Uterus (tissue), 4 donors: ENCODE results near the gene ZFPM1. TPM values are rescaled to one million over a fixed set of nuclear protein-coding genes. Genes with fewer than 3 reads are reported as not detected.

ENCODE experiments used
- DNase-seq, 2 donors: peaks; one replicate each; pipeline ENCODE4 v3.0.0-alpha.2; 2019 to 2020
- H3K27ac ChIP-seq, 2 donors: fragments of 200-600 bp; sonication (generic); 1 replicate in 1 of 2; 2 replicates in 1 of 2; pipeline ENCODE4 v1.5.1; 2016 to 2018
- H3K27me3 ChIP-seq, 2 donors: fragments of 200-600 bp; sonication (generic); one replicate each; pipeline ENCODE4 v1.5.1; 2018 to 2019; ENCODE audit warnings: control low read depth in 1 of 2
- H3K36me3 ChIP-seq, 2 donors: fragments of 200-600 bp; sonication (generic); one replicate each; pipeline ENCODE4 v1.5.1; 2019; ENCODE audit warnings: control low read depth in 1 of 2
- H3K4me1 ChIP-seq, 2 donors: fragments of 200-600 bp; sonication (generic); one replicate each; pipeline ENCODE4 v1.5.1; 2018 to 2019; ENCODE audit warnings: control low read depth in 1 of 2
- H3K4me3 ChIP-seq, 2 donors: fragments of 200-600 bp; sonication (generic); 1 replicate in 1 of 2; 2 replicates in 1 of 2; pipeline ENCODE4 v1.5.1; 2018 to 2019; ENCODE audit warnings: mild to moderate bottlenecking in 1 of 2
- H3K9me3 ChIP-seq, 2 donors: fragments of 200-600 bp; sonication (generic); one replicate each; pipeline ENCODE4 v1.5.1; 2019; ENCODE audit warnings: control low read depth in 1 of 2
- POLR2A ChIP-seq, 2 donors: fragments of 450-650 bp; IDR thresholded peaks; one replicate each; pipeline ENCODE4 v1.6.1; 2016; ENCODE audit warnings: antibody characterized with exemption in 2 of 2, mild to moderate bottlenecking in 1 of 2, moderate library complexity in 1 of 2
- intact Hi-C: fragments of 100-400 bp; cut with DNase I; formaldehyde crosslinking; loops from one replicate; pipeline ENCODE4 v1.15.1; 2023; ENCODE audit warnings: low total_unique reads
- total RNA-seq, 4 donors: library from RNA; depleted of rRNA in 3 of 4; stranded (reverse); fragments of >200 nt in 3 of 4; gene quantifications; one replicate each; pipeline versions ENCODE4 v1.1.0 to v1.2.4, GENCODE V29; 2014 to 2023
- TF ChIP-seq, protein P1 (sequence below), 4 experiments: fragments of 200-600 bp in 2 of 4; fragments of 450-650 bp in 2 of 4; sonication (generic) in 2 of 4; IDR thresholded peaks; one replicate each; pipeline ENCODE4 v1.5.1; 2016 to 2019; ENCODE audit warnings: antibody characterized with exemption in 4 of 4, mild to moderate bottlenecking in 2 of 4, moderate library complexity in 1 of 4
- donor health status: DM: yes; HTN: yes; CAD: no.

ZFPM1 gene
- total RNA-seq, 4 donors from 2014 or later, result under 0.01 to 6.9 (median 0.77) TPM

DNA sequence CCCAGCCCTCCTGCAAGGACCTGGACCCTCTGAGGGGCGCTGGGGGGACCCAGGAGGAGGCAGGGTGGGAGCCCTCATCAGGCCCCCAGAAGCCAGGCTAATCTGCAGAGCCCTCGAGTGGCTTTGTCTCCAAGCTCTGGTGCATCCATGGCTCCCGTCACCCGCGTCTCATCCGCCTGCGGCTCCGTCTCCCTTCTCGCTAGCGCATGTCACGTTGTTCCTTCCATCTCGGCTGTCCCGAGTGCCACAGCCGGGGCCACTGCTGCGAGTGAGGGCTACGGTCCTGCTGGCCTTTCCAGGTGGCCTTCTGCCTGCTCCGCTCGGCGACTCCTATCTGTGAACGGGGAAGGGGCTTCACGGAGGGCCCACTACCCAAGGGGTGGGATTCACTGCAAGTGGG, 53.6 kb downstream of the ZFPM1 start:
- intact Hi-C loops, result no loop called here
- TF ChIP-seq POLR2A (IDR thresholded peaks at IDR 0.05), result no peak
- TF ChIP-seq, protein P1, sequence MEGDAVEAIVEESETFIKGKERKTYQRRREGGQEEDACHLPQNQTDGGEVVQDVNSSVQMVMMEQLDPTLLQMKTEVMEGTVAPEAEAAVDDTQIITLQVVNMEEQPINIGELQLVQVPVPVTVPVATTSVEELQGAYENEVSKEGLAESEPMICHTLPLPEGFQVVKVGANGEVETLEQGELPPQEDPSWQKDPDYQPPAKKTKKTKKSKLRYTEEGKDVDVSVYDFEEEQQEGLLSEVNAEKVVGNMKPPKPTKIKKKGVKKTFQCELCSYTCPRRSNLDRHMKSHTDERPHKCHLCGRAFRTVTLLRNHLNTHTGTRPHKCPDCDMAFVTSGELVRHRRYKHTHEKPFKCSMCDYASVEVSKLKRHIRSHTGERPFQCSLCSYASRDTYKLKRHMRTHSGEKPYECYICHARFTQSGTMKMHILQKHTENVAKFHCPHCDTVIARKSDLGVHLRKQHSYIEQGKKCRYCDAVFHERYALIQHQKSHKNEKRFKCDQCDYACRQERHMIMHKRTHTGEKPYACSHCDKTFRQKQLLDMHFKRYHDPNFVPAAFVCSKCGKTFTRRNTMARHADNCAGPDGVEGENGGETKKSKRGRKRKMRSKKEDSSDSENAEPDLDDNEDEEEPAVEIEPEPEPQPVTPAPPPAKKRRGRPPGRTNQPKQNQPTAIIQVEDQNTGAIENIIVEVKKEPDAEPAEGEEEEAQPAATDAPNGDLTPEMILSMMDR (IDR thresholded peaks at IDR 0.05), result no peak
- no peaks in the 10 kb centered on the region for H3K27me3 ChIP-seq
- DNase-seq, result no peak
- no peaks in the 10 kb centered on the region for H3K36me3 ChIP-seq
- H3K4me1 ChIP-seq, result no peaks in the 10 kb centered on the region
- H3K4me3 ChIP-seq, result no peak overlapping the region
- H3K27ac ChIP-seq, result no peak overlapping the region
- no peaks in the 10 kb centered on the region for H3K9me3 ChIP-seq

GRCh38 chr16:88507231-88507743, 54.2 kb downstream of the ZFPM1 start:
- no peaks in the 10 kb centered on the region for H3K9me3 ChIP-seq
- no peaks in the 10 kb centered on the region for H3K27me3 ChIP-seq
- no peak for TF ChIP-seq POLR2A (IDR thresholded peaks at IDR 0.05)
- TF ChIP-seq, protein P1 (IDR thresholded peaks at IDR 0.05), result no peak
- H3K4me1 ChIP-seq, result no peaks in the 10 kb centered on the region
- no peak overlapping the region for H3K27ac ChIP-seq
- H3K36me3 ChIP-seq, result no peaks in the 10 kb centered on the region
- no peak overlapping the region for H3K4me3 ChIP-seq
- intact Hi-C loops, result no loop called here
- no peak for DNase-seq

GRCh38 chr16:88508376-88508867, 55.3 kb downstream of the ZFPM1 start:
- intact Hi-C loops, result no loop called here
- Histone ChIP-seq H3K36me3 (no peaks in the 10 kb centered on the region), H3K4me3 (no peak overlapping the region), H3K9me3 (no peaks in the 10 kb centered on the region), H3K27me3 (no peaks in the 10 kb centered on the region), H3K4me1 (no peaks in the 10 kb centered on the region), H3K27ac (no peak overlapping the region)
- DNase-seq, result no peak
- no peak for TF ChIP-seq POLR2A (IDR thresholded peaks at IDR 0.05)
- TF ChIP-seq, protein P1 (IDR thresholded peaks at IDR 0.05), result no peak

- TF ChIP-seq, protein P1 (IDR thresholded peaks at IDR 0.05), result no peak
- no peak for TF ChIP-seq POLR2A (IDR thresholded peaks at IDR 0.05)
- no peak overlapping the region for H3K4me3 ChIP-seq
- H3K27me3 ChIP-seq, result no peaks in the 10 kb centered on the region
- no peaks in the 10 kb centered on the region for H3K36me3 ChIP-seq
- no peaks in the 10 kb centered on the region for H3K4me1 ChIP-seq
- intact Hi-C loops, result no loop called here
- H3K27ac ChIP-seq, result no peak overlapping the region
- no peaks in the 10 kb centered on the region for H3K9me3 ChIP-seq
- DNase-seq, result no peak
Observed at GRCh38 chr16:88508868-88509748, 56.0 kb downstream of the ZFPM1 start.

- no peaks in the 10 kb centered on the region for H3K36me3 ChIP-seq
- no peaks in the 10 kb centered on the region for H3K4me1 ChIP-seq
- no peak overlapping the region for H3K27ac ChIP-seq
- H3K4me3 ChIP-seq, result no peak overlapping the region
- intact Hi-C loops, result no loop called here
- no peaks in the 10 kb centered on the region for H3K9me3 ChIP-seq
- TF ChIP-seq, protein P1 (IDR thresholded peaks at IDR 0.05), result no peak
- TF ChIP-seq POLR2A (IDR thresholded peaks at IDR 0.05), result no peak
- no peaks in the 10 kb centered on the region for H3K27me3 ChIP-seq
- DNase-seq, result no peak
Observed at GRCh38 chr16:88509749-88510069, 56.6 kb downstream of the ZFPM1 start.
